Measurements from ENCODE around the gene SCN4A. TPM values are rescaled to one million over a fixed set of nuclear protein-coding genes. Genes with fewer than 3 reads are reported as not detected.

SCN4A gene
- total RNA-seq, 4 donors from 2014 or later, result 0.21 to 2.4 (median 1.1) TPM

GRCh38 chr17:63991611-63992010, 18.9 kb upstream of the SCN4A start:
- Histone ChIP-seq H3K27ac (no peak overlapping the region), H3K9me3 (no peaks in the 10 kb centered on the region), H3K36me3 (no peaks in the 10 kb centered on the region), H3K4me1 (peaks cover 0 to 32% (median 2%) of the 10 kb centered on the region in 4 donors), H3K27me3 (peaks cover 0 to 50% of the 10 kb centered on the region in 2 donors), H3K4me3 (no peak overlapping the region)
- no peak for DNase-seq (ENCODE audit: low spot score in 2 of 2)
- WGBS, 2 donors, result 74 to 85% methylated on average over 11 of the region's 11 CpGs
- TF ChIP-seq CTCF (IDR thresholded peaks at IDR 0.05) (no peak), POLR2A (IDR thresholded peaks at IDR 0.05) (no peak), EP300 (IDR thresholded peaks at IDR 0.05) (no peak)

GRCh38 chr17:63989622-63990345, 17.1 kb upstream of the SCN4A start:
- peaks cover 0 to 46% of the 10 kb centered on the region in 2 donors for H3K27me3 ChIP-seq
- H3K27ac ChIP-seq, result no peak overlapping the region
- H3K36me3 ChIP-seq, result no peaks in the 10 kb centered on the region
- 83% methylated on average over 21 of the region's 21 CpGs for WGBS, 2 donors
- TF ChIP-seq POLR2A (IDR thresholded peaks at IDR 0.05), result no peak
- H3K4me1 ChIP-seq, result peaks cover 0 to 45% (median 6%) of the 10 kb centered on the region in 4 donors
- H3K4me3 ChIP-seq, result no peak overlapping the region
- no peak for DNase-seq (ENCODE audit: low spot score in 2 of 2)
- no peaks in the 10 kb centered on the region for H3K9me3 ChIP-seq

- Histone ChIP-seq H3K27me3 (peaks cover 0 to 46% of the 10 kb centered on the region in 2 donors), H3K27ac (no peak overlapping the region), H3K4me3 (no peak overlapping the region), H3K4me1 (peaks cover 0 to 53% (median 8%) of the 10 kb centered on the region in 4 donors), H3K36me3 (no peaks in the 10 kb centered on the region), H3K9me3 (no peaks in the 10 kb centered on the region)
- no peak for DNase-seq (ENCODE audit: low spot score in 2 of 2)
- TF ChIP-seq POLR2A (IDR thresholded peaks at IDR 0.05) (no peak), CTCF (IDR thresholded peaks at IDR 0.05) (no peak), EP300 (IDR thresholded peaks at IDR 0.05) (no peak)
- 34 to 47% methylated on average over 29 to 33 of the region's 35 CpGs for WGBS, 2 donors
Observed at GRCh38 chr17:63988741-63989621, 16.3 kb upstream of the SCN4A start.

GRCh38 chr17:63988127-63988478, 15.4 kb upstream of the SCN4A start:
- 98 to 100% methylated on average over 3 to 5 of the region's 5 CpGs for WGBS, 2 donors
- H3K9me3 ChIP-seq, result no peaks in the 10 kb centered on the region
- no peak for DNase-seq (ENCODE audit: low spot score in 2 of 2)
- no peaks in the 10 kb centered on the region for H3K36me3 ChIP-seq
- no peak overlapping the region for H3K27ac ChIP-seq
- H3K4me3 ChIP-seq, result no peak overlapping the region
- no peak for TF ChIP-seq CTCF (IDR thresholded peaks at IDR 0.05)
- TF ChIP-seq POLR2A (IDR thresholded peaks at IDR 0.05), result no peak
- TF ChIP-seq EP300 (IDR thresholded peaks at IDR 0.05), result no peak
- peaks cover 0 to 61% (median 10%) of the 10 kb centered on the region in 4 donors for H3K4me1 ChIP-seq
- H3K27me3 ChIP-seq, result peaks cover 0 to 46% of the 10 kb centered on the region in 2 donors

- Histone ChIP-seq H3K4me3 (no peak overlapping the region), H3K27ac (no peak overlapping the region), H3K4me1 (peaks cover 0 to 65% (median 10%) of the 10 kb centered on the region in 4 donors)
Observed at GRCh38 chr17:63987221-63988126, 14.8 kb upstream of the SCN4A start.

More at GRCh38 chr17:63987221-63988126, 14.8 kb upstream of the SCN4A start:
- H3K9me3 ChIP-seq, result no peaks in the 10 kb centered on the region
- DNase-seq (ENCODE audit: low spot score in 2 of 2), result no peak
- no peak for TF ChIP-seq POLR2A (IDR thresholded peaks at IDR 0.05)
- TF ChIP-seq CTCF (IDR thresholded peaks at IDR 0.05), result no peak
- TF ChIP-seq EP300 (IDR thresholded peaks at IDR 0.05), result no peak
- 66 to 67% methylated on average over 15 of the region's 18 CpGs for WGBS, 2 donors
- no peaks in the 10 kb centered on the region for H3K36me3 ChIP-seq
- H3K27me3 ChIP-seq, result peaks cover 0 to 43% of the 10 kb centered on the region in 2 donors

Measured in tibial nerve (tissue), 4 donors.